Cardiac muscle cell (in vitro differentiated cells and primary cell): ENCODE data around the gene EIF3K. TPM values are rescaled to one million over a fixed set of nuclear protein-coding genes. Genes with fewer than 3 reads are reported as not detected.

ENCODE experiments used
- DNase-seq, 2 donors: peaks; one replicate each; pipeline versions ENCODE4 v3.0.0 to v3.0.0-alpha.2; 2010 to 2017; ENCODE audit warnings: low read depth in 1 of 2, low spot score in 1 of 2
- H3K27ac ChIP-seq: fragments of 200-600 bp; sonication (generic); 2 replicates; pipeline ENCODE4 v1.5.1; 2016
- H3K27me3 ChIP-seq: fragments of 200-600 bp; sonication (generic); 2 replicates; pipeline ENCODE4 v1.6.0; 2016; ENCODE audit warnings: control low read depth
- H3K36me3 ChIP-seq: fragments of 200-600 bp; sonication (generic); 2 replicates; pipeline ENCODE4 v1.5.1; 2016; ENCODE audit warnings: control low read depth
- H3K4me1 ChIP-seq: fragments of 200-600 bp; sonication (generic); 2 replicates; pipeline ENCODE4 v1.8.1; 2017; ENCODE audit warnings: low read depth, mild to moderate bottlenecking, mixed run types
- H3K4me3 ChIP-seq: fragments of 200-600 bp; sonication (generic); 2 replicates; pipeline ENCODE4 v1.5.1; 2016; ENCODE audit warnings: mild to moderate bottlenecking
- H3K9me3 ChIP-seq: fragments of 200-600 bp; sonication (generic); 2 replicates; pipeline ENCODE4 v1.5.1; 2017; ENCODE audit warnings: low read depth, mild to moderate bottlenecking, control low read depth
- CTCF ChIP-seq: IDR thresholded peaks from 2 replicates; pipeline ENCODE4 v1.5.1; 2012; ENCODE audit warnings: low read depth, mild to moderate bottlenecking, low read length
- polyA plus RNA-seq: library from polyadenylated mRNA; unstranded; fragments of >200 nt; fragmentation: Nextera tagmentation; extraction: Ambion mirVana; gene quantifications from 2 replicates; pipeline ENCODE4 v1.2.1, GENCODE V29; 2016
- total RNA-seq: library from RNA; depleted of rRNA; stranded (reverse); fragments of >200 nt; gene quantifications from 2 replicates; pipeline ENCODE4 v1.2.3, GENCODE V29; 2016

Gene EIF3K
- total and polyA plus RNA-seq, 2 experiments from 2014 or later, result 455 to 504 TPM

GRCh38 chr19:38632476-38633213 lies 13.7 kb downstream of the EIF3K start:
- Histone ChIP-seq H3K36me3 (peaks cover 31% of the 10 kb centered on the region), H3K9me3 (no peaks in the 10 kb centered on the region), H3K4me1 (no peaks in the 10 kb centered on the region), H3K27ac (no peak overlapping the region), H3K4me3 (no peak overlapping the region), H3K27me3 (no peaks in the 10 kb centered on the region)
- TF ChIP-seq CTCF, result no peak
- no peak for DNase-seq

- H3K27me3 ChIP-seq, result no peaks in the 10 kb centered on the region
- H3K27ac ChIP-seq, result no peak overlapping the region
- H3K9me3 ChIP-seq, result no peaks in the 10 kb centered on the region
- DNase-seq, result peak; percentile 69 to 74
- peak; percentile 90 for TF ChIP-seq CTCF
- H3K4me1 ChIP-seq, result no peaks in the 10 kb centered on the region
- no peak overlapping the region for H3K4me3 ChIP-seq
- H3K36me3 ChIP-seq, result peaks cover 14% of the 10 kb centered on the region
These were observed 15.9 kb downstream of the EIF3K start for GRCh38 chr19:38634757-38635482.

- DNase-seq, result no peak
- no peak overlapping the region for H3K27ac ChIP-seq
These were observed 16.8 kb downstream of the EIF3K start for GRCh38 chr19:38635483-38636399.

GRCh38 chr19:38638461-38638860 lies 19.5 kb downstream of the EIF3K start:
- Histone ChIP-seq H3K27me3 (no peaks in the 10 kb centered on the region), H3K4me1 (no peaks in the 10 kb centered on the region), H3K36me3 (peaks cover 8% of the 10 kb centered on the region), H3K4me3 (no peak overlapping the region), H3K9me3 (no peaks in the 10 kb centered on the region), H3K27ac (no peak overlapping the region)
- no peak for TF ChIP-seq CTCF
- no peak for DNase-seq

More at GRCh38 chr19:38635483-38636399, 16.8 kb downstream of the EIF3K start:
- no peak overlapping the region for H3K4me3 ChIP-seq
- H3K4me1 ChIP-seq, result no peaks in the 10 kb centered on the region
- TF ChIP-seq CTCF, result no peak
- peaks cover 9% of the 10 kb centered on the region for H3K36me3 ChIP-seq
- no peaks in the 10 kb centered on the region for H3K27me3 ChIP-seq
- no peaks in the 10 kb centered on the region for H3K9me3 ChIP-seq

GRCh38 chr19:38639679-38640078 lies 20.7 kb downstream of the EIF3K start:
- no peak for TF ChIP-seq CTCF
- no peaks in the 10 kb centered on the region for H3K9me3 ChIP-seq
- H3K4me1 ChIP-seq, result no peaks in the 10 kb centered on the region
- no peak for DNase-seq
- no peak overlapping the region for H3K27ac ChIP-seq
- H3K27me3 ChIP-seq, result no peaks in the 10 kb centered on the region
- H3K36me3 ChIP-seq, result peaks cover 8% of the 10 kb centered on the region
- H3K4me3 ChIP-seq, result no peak overlapping the region
